Subcutaneous adipose tissue (tissue), 4 donors: Measurements from ENCODE around the gene ARHGEF33. TPM values are rescaled to one million over a fixed set of nuclear protein-coding genes. Genes with fewer than 3 reads are reported as not detected.

Experiments
- total RNA-seq, 4 donors: library from RNA; depleted of rRNA; stranded (reverse); fragments of >200 nt; gene quantifications; one replicate each; pipeline ENCODE4 v1.1.0, GENCODE V29; 2016
- TF ChIP-seq, protein P1 (sequence below): fragments of 450-650 bp; IDR thresholded peaks from one replicate; pipeline ENCODE4 v1.5.1; 2016; ENCODE audit warnings: low read depth, mild to moderate bottlenecking, control low read depth, antibody characterized with exemption, moderate library complexity

The ARHGEF33 gene
- total RNA-seq, 4 donors from 2014 or later, result 0.38 to 3.1 (median 1.1) TPM

DNA sequence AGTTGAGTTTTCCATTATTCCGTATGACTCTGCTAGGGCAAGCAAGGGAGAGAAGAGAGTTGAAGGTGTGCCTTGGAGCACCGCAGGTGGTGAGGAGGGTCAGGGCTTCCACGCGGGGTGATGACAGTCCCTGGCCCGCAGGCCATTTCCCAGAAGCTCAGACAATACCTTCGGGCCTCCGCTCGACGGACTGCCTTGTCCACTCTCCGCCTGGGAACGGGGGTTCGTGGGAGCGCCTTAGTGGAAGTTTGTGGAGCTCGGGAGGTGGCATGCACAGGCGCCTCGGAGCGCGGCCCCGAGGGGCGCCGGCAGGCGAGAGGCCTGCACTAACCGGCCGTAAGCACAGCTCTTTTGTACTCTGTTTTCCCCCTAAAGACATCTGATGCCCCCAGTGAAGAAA, 69.8 kb downstream of the ARHGEF33 start:
- TF ChIP-seq, protein P1, sequence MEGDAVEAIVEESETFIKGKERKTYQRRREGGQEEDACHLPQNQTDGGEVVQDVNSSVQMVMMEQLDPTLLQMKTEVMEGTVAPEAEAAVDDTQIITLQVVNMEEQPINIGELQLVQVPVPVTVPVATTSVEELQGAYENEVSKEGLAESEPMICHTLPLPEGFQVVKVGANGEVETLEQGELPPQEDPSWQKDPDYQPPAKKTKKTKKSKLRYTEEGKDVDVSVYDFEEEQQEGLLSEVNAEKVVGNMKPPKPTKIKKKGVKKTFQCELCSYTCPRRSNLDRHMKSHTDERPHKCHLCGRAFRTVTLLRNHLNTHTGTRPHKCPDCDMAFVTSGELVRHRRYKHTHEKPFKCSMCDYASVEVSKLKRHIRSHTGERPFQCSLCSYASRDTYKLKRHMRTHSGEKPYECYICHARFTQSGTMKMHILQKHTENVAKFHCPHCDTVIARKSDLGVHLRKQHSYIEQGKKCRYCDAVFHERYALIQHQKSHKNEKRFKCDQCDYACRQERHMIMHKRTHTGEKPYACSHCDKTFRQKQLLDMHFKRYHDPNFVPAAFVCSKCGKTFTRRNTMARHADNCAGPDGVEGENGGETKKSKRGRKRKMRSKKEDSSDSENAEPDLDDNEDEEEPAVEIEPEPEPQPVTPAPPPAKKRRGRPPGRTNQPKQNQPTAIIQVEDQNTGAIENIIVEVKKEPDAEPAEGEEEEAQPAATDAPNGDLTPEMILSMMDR, result no peak

DNA sequence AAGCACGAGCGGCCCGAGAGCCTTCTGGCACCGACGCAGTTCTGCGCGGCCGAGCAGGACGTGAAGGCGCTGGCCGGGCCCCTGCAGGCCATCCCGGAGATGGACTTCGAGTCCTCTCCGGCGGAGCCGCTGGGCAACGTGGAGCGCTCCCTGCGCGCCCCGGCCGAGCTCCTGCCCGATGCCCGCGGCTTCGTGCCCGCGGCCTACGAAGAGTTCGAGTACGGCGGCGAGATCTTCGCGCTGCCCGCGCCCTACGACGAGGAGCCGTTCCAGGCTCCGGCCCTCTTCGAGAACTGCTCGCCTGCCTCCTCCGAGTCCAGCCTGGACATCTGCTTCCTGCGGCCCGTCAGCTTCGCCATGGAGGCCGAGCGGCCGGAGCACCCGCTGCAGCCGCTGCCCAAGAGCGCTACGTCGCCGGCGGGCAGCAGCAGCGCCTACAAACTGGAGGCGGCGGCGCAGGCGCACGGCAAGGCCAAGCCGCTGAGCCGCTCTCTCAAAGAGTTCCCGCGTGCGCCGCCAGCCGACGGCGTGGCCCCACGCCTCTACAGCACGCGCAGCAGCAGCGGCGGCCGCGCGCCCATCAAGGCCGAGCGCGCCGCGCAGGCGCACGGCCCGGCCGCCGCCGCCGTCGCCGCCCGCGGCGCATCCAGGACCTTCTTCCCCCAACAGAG, 70.4 kb downstream of the ARHGEF33 start:
- TF ChIP-seq, protein P1, result no peak

DNA sequence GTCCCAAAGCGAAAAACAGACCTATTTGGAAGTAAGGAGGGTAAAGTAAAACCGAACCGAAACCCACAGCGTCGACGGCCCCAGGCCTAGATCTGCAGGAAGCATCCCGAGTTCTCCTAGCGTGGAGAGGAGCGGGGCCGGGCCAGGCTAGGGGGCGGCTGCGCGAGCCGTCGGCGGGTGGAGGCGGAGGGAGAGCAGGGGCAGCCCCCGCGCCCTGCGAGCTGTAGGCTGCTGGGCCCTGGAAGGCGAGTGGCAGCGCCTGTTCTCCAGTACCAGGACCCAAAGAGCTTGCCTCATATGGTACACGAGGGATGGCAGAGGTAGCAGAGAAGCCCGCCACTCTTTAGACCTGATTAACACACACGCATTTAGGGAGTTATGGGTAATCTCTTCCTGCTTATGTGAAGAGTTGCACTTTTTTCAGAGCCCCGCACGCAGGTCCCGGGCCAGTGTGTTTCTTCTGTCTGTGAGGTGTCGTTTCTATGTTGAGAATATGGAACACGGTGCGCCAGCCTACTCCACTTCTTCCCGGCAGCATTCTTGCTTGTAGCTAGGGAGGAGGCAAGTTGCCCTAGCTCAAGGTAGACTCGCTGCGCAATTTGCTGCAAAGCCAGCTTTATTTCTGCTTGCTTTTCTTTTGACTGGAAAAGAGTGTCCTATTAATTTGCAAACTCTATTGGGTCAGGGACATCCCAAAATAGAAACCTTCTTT, 71.1 kb downstream of the ARHGEF33 start:
- TF ChIP-seq, protein P1, result no peak

GRCh38 chr2:38966006-38966405, 76.3 kb downstream of the ARHGEF33 start:
- TF ChIP-seq, protein P1, result no peak

DNA sequence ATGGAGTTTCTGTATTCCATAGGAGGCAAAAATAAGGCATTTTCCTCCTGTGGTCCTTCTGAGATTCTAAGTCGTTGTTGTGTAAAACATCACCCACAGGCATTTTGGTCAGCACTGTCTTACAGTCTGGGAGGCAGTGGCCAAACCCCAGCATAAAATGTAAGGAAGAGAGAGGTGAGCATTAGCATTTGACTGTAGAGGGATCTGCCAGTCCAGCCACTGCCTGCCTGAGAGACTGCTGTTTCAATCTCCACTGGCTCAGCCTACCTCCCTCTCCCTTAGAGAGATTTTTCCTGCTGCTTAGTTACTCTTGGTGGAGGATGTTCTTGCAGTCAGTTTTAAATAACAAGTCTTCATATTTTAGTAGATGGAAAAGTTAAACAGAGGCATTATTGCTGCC, 77.0 kb downstream of the ARHGEF33 start:
- TF ChIP-seq, protein P1, result no peak

- TF ChIP-seq, protein P1, result no peak
Observed at GRCh38 chr2:38968021-38968420, 78.3 kb downstream of the ARHGEF33 start.

GRCh38 chr2:38971377-38971776, 81.7 kb downstream of the ARHGEF33 start:
- TF ChIP-seq, protein P1, result no peak
